IMR-90 (cell line): ENCODE results near the gene TRPM3. TPM values are rescaled to one million over a fixed set of nuclear protein-coding genes. Genes with fewer than 3 reads are reported as not detected.

Experiments used
- ATAC-seq: fragments of 200-7000 bp; cut with Tn5 transposase; 2 replicates; pipeline ENCODE4 v1.9.1; 2020; ENCODE audit warnings: low read depth, mild to moderate bottlenecking, moderate library complexity
- BruUV-seq: library from RNA; stranded (reverse); fragments of 400-500 nt; replicated peaks from 2 replicates; lab custom pipeline; 2021; lab: Mats Ljungman, UMichigan
- CTCF ChIA-PET: fragments of 300-600 bp; formaldehyde crosslinking; extraction: SDS; loops from one replicate; lab custom pipeline; 2021; ENCODE audit warnings: antibody characterized with exemption; lab: Yijun Ruan, JAX
- POLR2A ChIA-PET: fragments of 300-600 bp; sonication (Branson Sonifier 250); formaldehyde crosslinking; loops from one replicate; lab custom pipeline; 2022; ENCODE audit warnings: antibody characterized with exemption; ENCODE audit not compliant: unreplicated experiment; lab: Charles Lee
- DNase-seq: peaks from one replicate; pipeline ENCODE4 v3.0.0; 2013
- H2AFZ ChIP-seq: replicated peaks from 2 replicates; pipeline ENCODE3; 2013; ENCODE audit warnings: low read length, mild to moderate bottlenecking; ENCODE audit not compliant: poor library complexity
- H2AK5ac ChIP-seq: 2 replicates; pipeline ENCODE4 v1.6.1; 2013; ENCODE audit warnings: low read depth, low read length, inconsistent platforms
- H2AK9ac ChIP-seq: replicated peaks from 2 replicates; pipeline ENCODE3; 2013; ENCODE audit warnings: mild to moderate bottlenecking, low read depth, low read length, moderate library complexity; ENCODE audit not compliant: poor library complexity
- H2BK120ac ChIP-seq: 2 replicates; pipeline ENCODE4 v1.6.1; 2013; ENCODE audit warnings: low read depth, low read length, inconsistent platforms
- H2BK15ac ChIP-seq: 3 replicates; pipeline ENCODE4 v1.6.1; 2013; ENCODE audit warnings: low read depth, low read length, inconsistent platforms
- H2BK20ac ChIP-seq: 2 replicates; pipeline ENCODE4 v1.6.1; 2013; ENCODE audit warnings: low read depth, mild to moderate bottlenecking, inconsistent platforms, low read length, moderate library complexity
- H2BK5ac ChIP-seq: 2 replicates; pipeline ENCODE4 v1.6.1; 2013; ENCODE audit warnings: mild to moderate bottlenecking, low read depth, low read length, inconsistent platforms; ENCODE audit not compliant: poor library complexity, severe bottlenecking
- H3K14ac ChIP-seq: replicated peaks from 2 replicates; pipeline ENCODE4 v1.6.1; 2013; ENCODE audit warnings: low read depth, low read length, inconsistent platforms
- H3K18ac ChIP-seq: 2 replicates; pipeline ENCODE4 v1.6.1; 2013; ENCODE audit warnings: low read depth, low read length, control low read depth
- H3K23ac ChIP-seq: 2 replicates; pipeline ENCODE4 v1.6.1; 2013; ENCODE audit warnings: low read depth, low read length, inconsistent platforms
- H3K27ac ChIP-seq: 2 replicates; pipeline ENCODE4 v1.5.1; 2013; ENCODE audit warnings: mild to moderate bottlenecking, control low read depth, low read length; ENCODE audit not compliant: insufficient read depth
- H3K27me3 ChIP-seq: 2 replicates; pipeline ENCODE4 v1.6.1; 2013; ENCODE audit warnings: low read length; ENCODE audit not compliant: control insufficient read depth, insufficient read depth
- H3K36me3 ChIP-seq: 2 replicates; pipeline ENCODE4 v1.6.1; 2013; ENCODE audit warnings: low read length, mixed read lengths; ENCODE audit not compliant: control insufficient read depth, insufficient read depth
- H3K4ac ChIP-seq: 2 replicates; pipeline ENCODE4 v1.6.1; 2013; ENCODE audit warnings: low read depth, low read length, inconsistent platforms
- H3K4me1 ChIP-seq: 2 replicates; pipeline ENCODE4 v1.6.1; 2013; ENCODE audit warnings: low read length, mixed read lengths; ENCODE audit not compliant: control insufficient read depth, insufficient read depth
- H3K4me2 ChIP-seq: 2 replicates; pipeline ENCODE4 v1.6.1; 2013; ENCODE audit warnings: low read depth, mild to moderate bottlenecking, control low read depth, low read length, moderate library complexity
- H3K4me3 ChIP-seq: 2 replicates; pipeline ENCODE4 v1.5.1; 2013; ENCODE audit warnings: low read depth, mild to moderate bottlenecking, control low read depth, low read length, moderate library complexity; ENCODE audit not compliant: insufficient read depth
- H3K56ac ChIP-seq: 2 replicates; pipeline ENCODE4 v1.6.1; 2013; ENCODE audit warnings: low read length, inconsistent platforms; ENCODE audit not compliant: insufficient read depth; ENCODE audit errors: extremely low read depth
- H3K79me1 ChIP-seq, 2 experiments: 2 replicates each; pipeline ENCODE4 v1.6.1; 2013; ENCODE audit warnings: low read length in 2 of 2, inconsistent platforms in 1 of 2, low read depth in 1 of 2
- H3K9ac ChIP-seq: 2 replicates; pipeline ENCODE4 v1.6.1; 2013; ENCODE audit warnings: low read depth, low read length, control low read depth
- H3K9me1 ChIP-seq: 2 replicates; pipeline ENCODE4 v1.6.1; 2013; ENCODE audit warnings: low read length, inconsistent platforms; ENCODE audit not compliant: insufficient read depth
- H3K9me3 ChIP-seq: 2 replicates; pipeline ENCODE4 v1.6.1; 2013; ENCODE audit warnings: low read length; ENCODE audit not compliant: control insufficient read depth, insufficient read depth
- H4K20me1 ChIP-seq: 2 replicates; pipeline ENCODE4 v1.6.1; 2013; ENCODE audit warnings: low read length, inconsistent platforms; ENCODE audit not compliant: insufficient read depth
- H4K5ac ChIP-seq: 2 replicates; pipeline ENCODE4 v1.6.1; 2013; ENCODE audit warnings: mild to moderate bottlenecking, low read depth, low read length, control low read depth
- H4K8ac ChIP-seq, 2 experiments: 2 replicates each; pipeline ENCODE4 v1.6.1; 2013; ENCODE audit warnings: low read depth in 2 of 2, low read length in 2 of 2, control low read depth in 1 of 2, inconsistent platforms in 1 of 2
- H4K91ac ChIP-seq: 2 replicates; pipeline ENCODE4 v1.6.1; 2013; ENCODE audit warnings: low read depth, low read length, inconsistent platforms; ENCODE audit not compliant: insufficient read depth
- MXI1 ChIP-seq: IDR thresholded peaks from 2 replicates; pipeline ENCODE4 v1.6.1; 2012; ENCODE audit warnings: low read depth, mild to moderate bottlenecking, low read length, moderate library complexity, borderline replicate concordance
- RAD21 ChIP-seq: IDR thresholded peaks from 2 replicates; pipeline ENCODE4 v1.6.1; 2012; ENCODE audit warnings: low read length, improper control_type of control experiment
- RCOR1 ChIP-seq: IDR thresholded peaks from 2 replicates; pipeline ENCODE4 v1.6.1; 2012; ENCODE audit warnings: mild to moderate bottlenecking, low read length, improper control_type of control experiment; ENCODE audit not compliant: insufficient replicate concordance
- RFX5 ChIP-seq: IDR thresholded peaks from 2 replicates; pipeline ENCODE4 v1.8.0; 2012; ENCODE audit warnings: low read depth, mild to moderate bottlenecking, low read length, moderate library complexity
- WGBS, 2 experiments: methylation state at CpG; one replicate each; pipeline versions ENCODE4 v1.1.5 to v1.1.7; 2013; ENCODE audit warnings: missing lambda C conversion rate in 2 of 2; ENCODE audit not compliant: insufficient read length in 1 of 2; ENCODE audit errors: extremely low coverage in 2 of 2; 5-methylcytosine and 5-hydroxymethylcytosine counted together
- dilution Hi-C: fragments of 300-500 bp; cut with HindIII; formaldehyde crosslinking; loops from one replicate; pipeline ENCODE4 v1.14.3; 2018; ENCODE audit warnings: low sequenced_read_pairs; ENCODE audit not compliant: unreplicated experiment
- in situ Hi-C: fragments of 300-500 bp; cut with MboI; formaldehyde crosslinking; loops from 3 replicates; pipeline ENCODE4 v1.14.3; 2019; ENCODE audit warnings: low sequenced_read_pairs, inconsistent platforms, mixed read lengths
- intact Hi-C: fragments of 100-400 bp; cut with micrococcal nuclease; formaldehyde crosslinking; loops from 2 replicates; pipeline ENCODE4 v1.10.0; 2022
- polyA plus RNA-seq, 3 experiments: library from polyadenylated mRNA; depleted of rRNA; stranded (reverse); fragments of >200 nt; gene quantifications; 2 replicates each; pipeline ENCODE4 v1.2.3, GENCODE V29; 2012; ENCODE audit warnings: low replicate concordance in 1 of 3
- total RNA-seq: library from RNA; depleted of rRNA; stranded (reverse); fragments of >200 nt; gene quantifications from 2 replicates; pipeline ENCODE4 v1.2.3, GENCODE V29; 2012
- TF ChIP-seq, protein P1 (sequence below): fragments of 150-350 bp; IDR thresholded peaks from 2 replicates; pipeline ENCODE4 v1.6.1; 2016; ENCODE audit warnings: low read depth, mild to moderate bottlenecking, low read length, moderate library complexity, borderline replicate concordance
- TF ChIP-seq, protein P2 (sequence below): fragments of 150-350 bp; IDR thresholded peaks from 2 replicates; pipeline ENCODE4 v1.6.1; 2017; ENCODE audit warnings: mild to moderate bottlenecking, antibody characterized with exemption, low read length, low read depth

TRPM3 gene
- total and polyA plus RNA-seq, 2 of the 4 experiments (the other 2 are of a cell fraction): not detected

DNA sequence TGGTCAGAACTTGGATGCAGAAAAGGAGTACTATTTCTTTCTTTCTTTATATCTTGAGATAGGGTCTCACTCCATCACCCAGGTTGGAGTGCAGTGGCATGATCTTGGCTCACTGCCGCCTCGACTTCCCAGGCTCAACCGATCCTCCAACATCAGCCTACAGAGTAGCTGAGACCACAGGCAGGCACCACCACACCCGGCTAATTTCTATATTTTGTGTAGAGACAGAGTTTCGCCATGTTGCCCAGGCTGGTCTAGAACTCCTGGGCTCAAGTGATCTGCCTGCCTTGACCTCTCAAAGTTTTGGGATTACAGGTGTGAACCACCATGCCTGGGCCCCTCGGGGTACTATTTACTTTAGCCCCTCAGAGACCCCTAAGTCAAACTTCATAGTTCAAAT lies 323.4 kb downstream of the TRPM3 start:
- no peak overlapping the region for H4K5ac ChIP-seq
- no TSS peak for BruUV-seq
- H3K79me1 ChIP-seq: no peaks in the 10 kb centered on the region
- H2BK20ac ChIP-seq: no peak overlapping the region
- in situ Hi-C loops (no loop called here), dilution Hi-C loops (no loop called here), intact Hi-C loops (no loop called here)
- H3K4ac ChIP-seq: no peak overlapping the region
- TF ChIP-seq, protein P1, sequence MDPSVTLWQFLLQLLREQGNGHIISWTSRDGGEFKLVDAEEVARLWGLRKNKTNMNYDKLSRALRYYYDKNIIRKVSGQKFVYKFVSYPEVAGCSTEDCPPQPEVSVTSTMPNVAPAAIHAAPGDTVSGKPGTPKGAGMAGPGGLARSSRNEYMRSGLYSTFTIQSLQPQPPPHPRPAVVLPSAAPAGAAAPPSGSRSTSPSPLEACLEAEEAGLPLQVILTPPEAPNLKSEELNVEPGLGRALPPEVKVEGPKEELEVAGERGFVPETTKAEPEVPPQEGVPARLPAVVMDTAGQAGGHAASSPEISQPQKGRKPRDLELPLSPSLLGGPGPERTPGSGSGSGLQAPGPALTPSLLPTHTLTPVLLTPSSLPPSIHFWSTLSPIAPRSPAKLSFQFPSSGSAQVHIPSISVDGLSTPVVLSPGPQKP: no peak
- TF ChIP-seq RCOR1 (no peak), RFX5 (no peak), RAD21 (no peak), MXI1 (no peak)
- TF ChIP-seq, protein P2, sequence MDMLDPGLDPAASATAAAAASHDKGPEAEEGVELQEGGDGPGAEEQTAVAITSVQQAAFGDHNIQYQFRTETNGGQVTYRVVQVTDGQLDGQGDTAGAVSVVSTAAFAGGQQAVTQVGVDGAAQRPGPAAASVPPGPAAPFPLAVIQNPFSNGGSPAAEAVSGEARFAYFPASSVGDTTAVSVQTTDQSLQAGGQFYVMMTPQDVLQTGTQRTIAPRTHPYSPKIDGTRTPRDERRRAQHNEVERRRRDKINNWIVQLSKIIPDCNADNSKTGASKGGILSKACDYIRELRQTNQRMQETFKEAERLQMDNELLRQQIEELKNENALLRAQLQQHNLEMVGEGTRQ: no peak
- no peak overlapping the region for H2AK9ac ChIP-seq
- no peak overlapping the region for H2AFZ ChIP-seq
- no peak overlapping the region for H3K9ac ChIP-seq
- H2BK5ac ChIP-seq: no peak overlapping the region
- H3K27me3 ChIP-seq: no peaks in the 10 kb centered on the region
- no peaks in the 10 kb centered on the region for H3K9me1 ChIP-seq
- no peak overlapping the region for H3K56ac ChIP-seq
- H3K4me2 ChIP-seq: no peak overlapping the region
- H3K27ac ChIP-seq: no peak overlapping the region
- POLR2A ChIA-PET: no interaction called here
- no peak overlapping the region for H4K91ac ChIP-seq
- H2AK5ac ChIP-seq: no peak overlapping the region
- no peak overlapping the region for H2BK15ac ChIP-seq
- H3K14ac ChIP-seq: no peak overlapping the region
- H3K36me3 ChIP-seq: no peaks in the 10 kb centered on the region
- H4K8ac ChIP-seq: no peak overlapping the region
- no peak overlapping the region for H2BK120ac ChIP-seq
- DNase-seq (no peak), ATAC-seq (no peak)
- H4K20me1 ChIP-seq: no peaks in the 10 kb centered on the region
- no peaks in the 10 kb centered on the region for H3K4me1 ChIP-seq
- no peak overlapping the region for H3K4me3 ChIP-seq
- H3K9me3 ChIP-seq: no peaks in the 10 kb centered on the region
- H3K18ac ChIP-seq: no peak overlapping the region
- WGBS, 2 experiments: no CpG with 5 or more reads among the region's 6 CpGs
- CTCF ChIA-PET: no interaction called here
- no peak overlapping the region for H3K23ac ChIP-seq
